HG03045 (cell line): Measurements from ENCODE around the gene ISL1.

Source experiments
- ATAC-seq: cut with Tn5 transposase; IDR thresholded peaks from one replicate; pipeline ENCODE4 v1.9.1; 2021; ENCODE audit warnings: mild to moderate bottlenecking, moderate library complexity; ENCODE audit not compliant: unreplicated experiment

Gene ISL1

DNA sequence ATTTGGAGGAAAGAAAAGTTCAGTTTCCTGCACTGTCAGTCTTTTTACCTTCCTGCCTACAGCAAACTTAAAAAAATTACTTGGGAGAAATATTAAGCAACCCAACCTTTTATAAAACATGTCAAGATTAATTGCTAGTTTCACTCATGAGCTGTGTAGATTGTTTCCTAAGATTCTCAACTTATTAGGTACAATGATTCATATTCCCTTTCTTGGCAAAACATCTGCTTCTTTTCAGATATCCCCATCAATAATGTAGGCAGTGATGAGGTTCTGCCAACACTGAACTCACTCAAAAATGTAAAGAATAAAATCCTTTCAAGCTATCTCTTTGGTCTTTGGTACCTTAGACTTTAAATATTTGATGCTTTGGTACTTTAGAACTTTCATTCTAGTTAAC, 56.0 kb downstream of the ISL1 start:
- no peak for ATAC-seq
